Measurements from ENCODE around the gene ARSG. TPM values are rescaled to one million over a fixed set of nuclear protein-coding genes. Genes with fewer than 3 reads are reported as not detected.
"Not testable (repeated sequence)": the region's sequence is repeated elsewhere in the genome, so short reads cannot be mapped to it uniquely, and the experiment has no call there.

ARSG gene
- total RNA-seq, 2 donors from 2014 or later: 0.70 to 2.3 TPM

DNA sequence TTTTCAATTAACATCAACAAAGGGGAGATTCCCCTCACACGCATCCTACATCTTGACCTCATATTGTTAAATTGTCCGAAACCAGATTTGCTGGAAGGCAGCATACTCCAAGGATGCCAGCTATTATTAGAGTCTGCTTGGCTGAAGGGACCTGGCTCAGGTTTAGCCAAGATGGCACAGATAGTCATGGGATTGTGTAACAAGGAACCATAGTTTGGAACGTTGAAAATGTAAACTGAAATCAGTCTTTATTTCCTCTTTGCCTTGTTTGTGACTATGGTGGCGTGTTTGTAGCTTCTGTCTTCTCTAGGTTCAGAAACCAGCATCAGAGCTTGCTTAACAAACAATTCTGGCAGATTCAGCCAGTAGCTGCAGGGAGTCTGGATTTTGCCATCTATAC is 5.9 kb downstream of the ARSG start:
- ATAC-seq (no peak), DNase-seq (no peak)
- intact Hi-C loops (cut with DNase I, micrococcal nuclease): no loop called here

DNA sequence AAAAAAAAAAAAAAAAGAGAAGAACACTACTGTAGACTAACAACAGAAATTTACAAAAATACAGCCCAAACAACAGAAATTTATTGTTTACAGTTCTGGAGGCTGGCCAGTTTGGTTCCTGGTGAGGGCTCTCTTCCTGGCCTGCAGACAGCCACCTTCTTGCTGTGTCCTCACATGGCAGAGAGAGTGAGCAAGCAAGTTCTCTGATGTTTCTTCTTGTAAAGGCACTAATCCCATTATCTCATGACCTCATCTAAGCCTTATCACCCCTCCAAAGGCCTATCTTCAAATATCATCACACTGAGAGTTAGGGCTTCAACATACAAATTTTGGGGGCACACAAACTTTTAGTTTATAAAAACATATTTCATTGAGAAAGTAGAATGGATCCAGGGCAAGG is 7.3 kb downstream of the ARSG start:
- ATAC-seq: no peak
- intact Hi-C loops (cut with DNase I, micrococcal nuclease): no loop called here
- DNase-seq: no peak

DNA sequence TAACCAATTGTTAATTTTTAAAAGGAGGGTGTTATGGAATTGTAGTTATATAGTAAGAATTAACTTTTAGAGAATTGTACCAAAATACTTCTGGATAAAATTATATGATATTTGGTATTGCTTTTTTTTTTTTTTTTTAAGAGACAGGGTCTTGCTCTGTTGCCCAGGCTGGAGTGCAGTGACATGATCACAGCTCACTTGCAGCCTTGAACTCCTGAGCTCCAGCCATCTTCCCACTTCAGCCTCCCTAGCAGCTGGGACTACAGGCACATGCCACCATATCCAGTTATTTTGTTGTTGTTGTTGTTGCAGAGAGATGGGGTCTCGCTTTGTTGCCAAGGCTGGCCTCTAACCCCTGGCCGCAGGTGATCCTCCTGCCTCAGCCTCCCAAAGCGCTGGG is 8.5 kb downstream of the ARSG start:
- intact Hi-C loops (cut with DNase I, micrococcal nuclease): no loop called here
- no peak for ATAC-seq

DNA sequence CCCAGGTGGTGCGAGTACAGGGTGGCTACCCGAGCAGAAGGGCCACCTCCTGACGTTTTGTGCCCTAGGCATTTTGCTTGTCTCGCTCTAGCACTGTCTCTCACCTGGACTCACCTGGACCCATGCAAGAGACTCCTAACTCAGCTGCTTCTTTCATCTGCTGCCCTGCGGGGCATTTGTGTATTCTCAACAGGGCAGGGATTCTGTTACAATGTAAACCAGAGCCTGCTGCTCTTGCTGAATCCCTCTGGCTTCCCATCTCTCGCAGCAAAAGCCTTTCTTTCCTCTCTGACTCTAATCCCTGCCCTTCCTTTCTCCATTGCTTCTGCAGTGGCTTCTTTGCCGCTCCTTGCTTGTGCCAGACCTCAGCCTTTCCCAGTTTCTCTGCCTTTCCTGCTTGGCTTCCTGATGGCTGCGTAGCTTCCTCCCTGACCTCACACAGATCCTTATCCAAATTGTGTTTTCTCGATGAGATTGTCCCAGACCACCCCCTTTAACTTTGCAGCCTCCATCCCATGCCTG is 10.2 kb downstream of the ARSG start:
- DNase-seq (no peak), ATAC-seq (no peak)
- intact Hi-C loops (cut with DNase I, micrococcal nuclease): no loop called here

More for the DNA sequence above, 8.5 kb downstream of the ARSG start:
- no peak for DNase-seq

DNA sequence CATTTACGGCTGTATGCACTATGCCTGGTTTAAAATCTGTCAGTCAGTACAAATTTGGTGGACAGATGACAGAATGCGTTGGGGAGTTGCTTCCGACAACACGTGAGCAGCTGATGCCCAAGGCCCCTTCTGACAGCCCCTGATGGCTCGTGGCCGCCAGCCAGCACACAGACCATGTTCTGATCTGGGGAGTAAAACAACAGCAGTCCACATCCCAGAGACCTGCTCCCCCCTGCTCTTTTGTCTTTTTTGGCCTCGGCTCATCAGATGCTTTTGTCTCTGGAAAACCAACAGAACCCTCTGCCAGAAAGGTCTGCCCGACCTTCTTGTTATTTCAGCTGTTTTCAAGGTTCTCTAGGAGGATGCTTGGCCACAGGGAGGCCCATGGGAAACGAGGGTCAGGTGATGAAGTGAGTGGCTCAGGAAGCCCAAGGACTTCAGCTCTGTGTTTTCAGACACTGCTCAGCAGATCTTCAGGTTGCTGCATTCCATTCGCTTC is 10.8 kb downstream of the ARSG start:
- ATAC-seq (no peak), DNase-seq (no peak)
- intact Hi-C loops (cut with DNase I, micrococcal nuclease): no loop called here

DNA sequence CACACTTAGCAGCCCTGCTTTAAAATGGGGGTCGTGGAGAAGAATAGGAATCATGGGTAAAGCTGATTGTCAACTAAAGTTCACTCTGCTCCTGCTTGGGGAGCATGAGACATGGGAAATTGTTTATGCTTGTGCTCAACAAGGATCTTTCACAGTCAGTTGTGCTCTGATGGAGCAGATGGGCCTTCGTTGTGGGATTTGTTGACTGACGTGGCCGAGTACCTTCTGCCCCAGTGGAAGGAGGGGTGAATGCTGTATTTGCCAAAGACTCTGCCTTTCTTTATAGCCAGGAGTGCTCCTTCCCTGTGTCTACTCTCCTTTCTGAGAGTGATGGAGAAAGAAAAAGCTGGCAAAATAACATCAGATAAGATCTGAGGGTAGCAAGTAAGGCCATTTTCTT is 11.4 kb downstream of the ARSG start:
- intact Hi-C loops (cut with DNase I, micrococcal nuclease): no loop called here
- DNase-seq (no peak), ATAC-seq (no peak)

DNA sequence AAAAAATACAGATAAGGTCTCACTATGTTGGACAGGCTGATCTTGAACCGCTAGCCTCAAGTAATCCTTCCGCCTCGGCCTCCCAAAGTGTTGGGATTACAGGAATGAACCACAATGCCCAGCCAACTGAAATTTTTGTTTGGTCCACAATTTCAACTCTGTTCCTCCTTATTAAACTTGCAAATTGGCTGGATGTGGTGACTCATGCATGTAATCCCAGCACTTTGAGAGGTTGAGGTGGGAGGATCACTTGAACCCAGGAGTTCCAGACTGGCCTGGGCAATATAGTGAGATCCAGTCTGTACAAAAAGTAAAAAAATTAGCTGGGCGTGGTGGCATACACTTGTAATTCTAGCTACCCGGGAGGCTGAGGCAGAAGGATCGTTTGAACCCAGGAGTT is 13.4 kb downstream of the ARSG start:
- DNase-seq (no peak), ATAC-seq (no peak)
- intact Hi-C loops (cut with DNase I, micrococcal nuclease): no loop called here

DNA sequence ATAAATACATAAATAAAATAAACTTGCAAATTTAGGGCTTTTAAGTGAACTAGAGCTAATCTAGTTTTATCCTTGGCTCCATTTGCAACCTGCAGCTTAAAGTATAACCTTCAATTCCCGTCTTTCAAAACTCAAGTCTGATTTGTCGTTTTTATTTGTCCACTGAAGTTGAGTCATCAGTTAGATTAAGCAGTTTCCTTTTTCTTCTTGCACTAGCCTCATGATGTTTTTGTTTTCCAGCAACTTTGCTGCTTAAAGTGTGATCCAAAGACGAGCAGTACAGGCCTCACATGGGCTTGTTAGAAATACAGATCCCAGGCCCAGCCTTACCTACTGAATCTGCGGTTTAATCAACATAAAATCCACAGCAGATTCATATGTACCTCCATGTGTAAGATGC is 13.8 kb downstream of the ARSG start:
- DNase-seq: no peak
- intact Hi-C loops (cut with DNase I, micrococcal nuclease): no loop called here
- ATAC-seq: no peak

DNA sequence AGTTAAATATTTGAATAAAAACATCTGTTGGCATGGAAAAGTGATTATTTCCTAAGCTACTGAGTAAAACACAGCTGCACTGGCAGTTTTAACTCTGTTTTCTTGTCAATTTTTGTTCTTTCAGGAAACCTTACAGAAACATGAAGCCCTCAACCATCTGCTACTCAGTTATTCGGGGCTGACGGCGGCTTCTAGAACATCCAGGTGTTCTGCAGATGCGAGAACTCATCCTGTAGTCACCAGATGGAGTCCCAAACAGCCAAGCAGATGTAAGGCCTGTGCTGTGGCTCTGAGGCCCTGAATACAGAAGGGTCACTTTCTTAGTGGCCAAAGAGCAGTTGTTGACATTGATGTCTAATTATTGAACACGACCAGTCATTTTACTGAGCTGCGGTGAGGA is 15.5 kb downstream of the ARSG start:
- ATAC-seq (no peak), DNase-seq (no peak)
- intact Hi-C loops (cut with DNase I, micrococcal nuclease): no loop called here

DNA sequence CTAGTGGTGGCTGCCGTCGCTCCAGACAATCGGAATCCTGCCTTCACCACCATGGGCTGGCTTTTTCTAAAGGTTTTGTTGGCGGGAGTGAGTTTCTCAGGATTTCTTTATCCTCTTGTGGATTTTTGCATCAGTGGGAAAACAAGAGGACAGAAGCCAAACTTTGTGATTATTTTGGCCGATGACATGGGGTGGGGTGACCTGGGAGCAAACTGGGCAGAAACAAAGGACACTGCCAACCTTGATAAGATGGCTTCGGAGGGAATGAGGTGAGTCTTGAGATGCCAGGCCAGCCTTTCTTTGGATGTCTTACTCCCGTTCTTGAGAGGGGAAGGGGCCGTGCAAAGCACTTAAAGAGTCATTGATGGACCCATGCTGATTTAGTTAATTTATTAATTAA is 16.1 kb downstream of the ARSG start:
- intact Hi-C loops (cut with DNase I, micrococcal nuclease): no loop called here
- DNase-seq (no peak), ATAC-seq (no peak)

DNA sequence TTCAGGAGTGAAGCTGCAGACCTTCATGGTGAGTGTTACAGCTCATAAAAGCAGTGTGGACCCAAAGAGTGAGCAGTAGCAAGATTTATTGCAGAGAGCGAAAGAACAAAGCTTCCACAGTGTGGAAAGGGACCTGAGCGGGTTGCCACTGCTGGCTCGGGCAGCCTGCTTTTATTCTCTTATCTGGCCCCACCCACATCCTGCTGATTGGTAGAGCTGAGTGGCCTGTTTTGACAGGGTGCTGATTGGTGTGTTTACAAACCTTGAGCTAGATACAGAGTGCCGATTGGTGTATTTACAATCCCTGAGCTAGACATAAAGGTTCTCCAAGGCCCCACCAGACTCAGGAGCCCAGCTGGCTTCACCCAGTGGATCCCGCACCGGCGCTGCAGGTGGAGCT is 17.2 kb downstream of the ARSG start:
- ATAC-seq; DNase-seq; intact Hi-C loops (cut with DNase I, micrococcal nuclease): not testable (repeated sequence)

DNA sequence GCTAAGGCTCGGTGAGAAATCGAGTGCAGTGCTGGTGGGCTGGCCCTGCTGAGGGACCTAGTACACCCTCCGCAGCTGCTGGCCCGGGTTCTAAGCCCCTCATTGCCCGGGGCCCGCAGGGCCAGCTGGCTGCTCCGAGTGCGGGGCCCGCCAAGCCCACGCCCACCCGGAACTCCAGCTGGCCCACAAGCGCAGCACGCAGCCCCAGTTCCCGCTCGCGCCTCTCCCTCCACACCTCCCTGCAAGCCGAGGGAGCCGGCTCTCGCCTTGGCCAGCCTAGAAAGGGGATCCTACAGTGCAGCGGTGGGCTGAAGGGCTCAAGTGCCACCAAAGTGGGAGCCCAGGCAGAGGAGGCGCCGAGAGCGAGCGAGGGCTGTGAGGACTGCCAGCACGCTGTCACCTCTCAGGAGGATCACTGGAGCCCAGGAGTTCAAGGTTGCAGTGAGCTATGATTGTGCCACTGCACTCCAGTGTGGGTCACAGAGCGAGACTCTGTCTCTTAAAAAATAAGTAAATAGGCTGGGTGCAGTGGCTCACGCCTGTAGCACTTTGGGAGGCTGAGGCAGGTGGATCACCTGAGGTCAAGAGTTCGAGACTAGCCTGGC is 17.9 kb downstream of the ARSG start:
- intact Hi-C loops (cut with DNase I, micrococcal nuclease); DNase-seq: not testable (repeated sequence)

DNA sequence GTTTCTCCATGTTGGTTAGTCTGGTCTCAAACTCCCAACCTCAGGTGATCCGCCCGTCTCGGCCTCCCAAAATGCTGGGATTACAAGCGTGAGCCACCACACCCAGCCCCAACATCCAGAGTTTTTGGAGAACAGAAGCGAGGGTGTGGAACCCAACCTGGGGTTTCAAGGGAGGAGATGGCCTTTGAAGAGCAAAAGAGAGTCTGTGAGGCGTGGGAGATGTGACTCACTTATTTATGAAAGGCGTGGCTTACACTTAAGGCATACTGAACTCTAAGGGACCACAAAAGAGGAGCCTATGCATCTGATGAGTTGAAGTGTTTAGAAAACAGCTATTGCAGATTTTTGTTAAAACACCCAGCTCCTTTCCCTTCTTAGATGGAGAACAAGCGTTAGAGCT is 18.9 kb downstream of the ARSG start:
- ATAC-seq: no peak
- intact Hi-C loops (cut with DNase I, micrococcal nuclease): no loop called here
- no peak for DNase-seq

More for the DNA sequence above, 17.9 kb downstream of the ARSG start:
- ATAC-seq: not testable (repeated sequence)

DNA sequence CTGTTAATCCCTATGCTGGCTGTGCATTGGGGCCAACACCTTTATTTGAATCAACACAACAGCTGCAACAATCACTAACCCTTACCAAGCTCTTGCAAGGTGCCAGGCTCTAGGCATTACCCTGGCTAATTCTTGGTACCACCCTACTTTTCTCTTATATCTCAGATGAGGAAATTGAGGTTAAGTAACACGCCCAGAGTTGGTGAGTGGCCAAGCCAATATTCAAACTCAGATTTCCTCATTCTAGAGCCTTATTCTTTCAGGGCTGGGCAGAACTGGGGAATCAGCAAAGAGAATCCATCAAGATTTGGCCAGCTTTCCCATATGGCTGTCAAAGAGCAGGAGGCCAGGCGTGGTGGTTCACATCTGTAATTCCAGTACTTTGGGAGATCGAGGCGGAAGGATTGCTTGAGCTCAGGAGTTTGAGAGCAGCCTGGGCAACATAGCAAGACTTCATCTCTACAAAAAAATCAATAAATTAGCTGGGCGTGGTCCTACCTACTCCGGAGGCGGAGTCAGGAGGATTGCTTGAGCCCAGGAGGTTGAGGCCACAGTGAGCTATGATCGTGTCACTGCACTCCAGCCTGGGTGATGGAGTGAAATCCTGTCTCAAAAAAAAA is 23.7 kb downstream of the ARSG start:
- intact Hi-C loops (cut with DNase I, micrococcal nuclease): no loop called here
- DNase-seq (peak in 1 of 2 donors; percentile 34), ATAC-seq (peak; percentile 52)

DNA sequence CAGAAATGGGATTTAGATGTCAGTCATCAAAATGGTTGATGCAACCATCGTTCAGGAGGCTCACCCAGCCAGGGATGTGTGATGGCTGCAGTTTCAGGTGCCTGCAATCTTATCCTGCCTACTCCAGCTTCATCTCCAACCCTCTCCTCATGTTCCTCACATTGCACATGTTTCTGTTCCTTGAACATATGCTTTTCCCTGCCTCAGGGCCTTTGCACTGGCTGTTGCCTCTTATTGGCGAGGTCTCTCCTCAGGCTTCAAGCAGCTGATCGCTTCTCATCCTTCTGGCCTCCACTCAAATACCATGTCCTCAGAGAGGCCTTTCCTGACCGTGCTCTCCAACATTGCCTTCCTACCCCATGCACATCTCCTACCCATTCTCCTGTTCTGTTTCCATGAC is 24.6 kb downstream of the ARSG start:
- intact Hi-C loops (cut with DNase I, micrococcal nuclease): no loop called here
- ATAC-seq (no peak), DNase-seq (no peak)

DNA sequence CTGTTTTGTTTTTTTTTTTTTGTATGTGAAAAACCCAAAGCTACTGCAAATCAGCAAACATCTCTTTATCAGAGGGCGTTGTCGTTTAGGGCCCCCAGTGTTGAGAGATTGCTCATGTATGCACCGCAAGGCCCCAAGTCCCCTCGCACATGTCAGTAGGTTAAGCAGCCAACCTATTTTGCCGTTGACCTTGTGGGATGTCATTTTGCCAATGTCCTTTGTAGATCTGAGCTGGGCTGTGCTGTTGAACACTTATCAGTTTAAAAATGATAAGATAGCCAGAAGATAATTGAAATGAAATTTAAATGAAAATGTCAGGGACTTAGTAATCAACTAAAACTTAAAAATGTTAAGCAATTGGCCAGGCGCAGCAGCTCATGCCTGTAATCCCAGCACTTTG is 26.2 kb downstream of the ARSG start:
- DNase-seq (no peak), ATAC-seq (no peak)
- intact Hi-C loops (cut with DNase I, micrococcal nuclease): no loop called here

DNA sequence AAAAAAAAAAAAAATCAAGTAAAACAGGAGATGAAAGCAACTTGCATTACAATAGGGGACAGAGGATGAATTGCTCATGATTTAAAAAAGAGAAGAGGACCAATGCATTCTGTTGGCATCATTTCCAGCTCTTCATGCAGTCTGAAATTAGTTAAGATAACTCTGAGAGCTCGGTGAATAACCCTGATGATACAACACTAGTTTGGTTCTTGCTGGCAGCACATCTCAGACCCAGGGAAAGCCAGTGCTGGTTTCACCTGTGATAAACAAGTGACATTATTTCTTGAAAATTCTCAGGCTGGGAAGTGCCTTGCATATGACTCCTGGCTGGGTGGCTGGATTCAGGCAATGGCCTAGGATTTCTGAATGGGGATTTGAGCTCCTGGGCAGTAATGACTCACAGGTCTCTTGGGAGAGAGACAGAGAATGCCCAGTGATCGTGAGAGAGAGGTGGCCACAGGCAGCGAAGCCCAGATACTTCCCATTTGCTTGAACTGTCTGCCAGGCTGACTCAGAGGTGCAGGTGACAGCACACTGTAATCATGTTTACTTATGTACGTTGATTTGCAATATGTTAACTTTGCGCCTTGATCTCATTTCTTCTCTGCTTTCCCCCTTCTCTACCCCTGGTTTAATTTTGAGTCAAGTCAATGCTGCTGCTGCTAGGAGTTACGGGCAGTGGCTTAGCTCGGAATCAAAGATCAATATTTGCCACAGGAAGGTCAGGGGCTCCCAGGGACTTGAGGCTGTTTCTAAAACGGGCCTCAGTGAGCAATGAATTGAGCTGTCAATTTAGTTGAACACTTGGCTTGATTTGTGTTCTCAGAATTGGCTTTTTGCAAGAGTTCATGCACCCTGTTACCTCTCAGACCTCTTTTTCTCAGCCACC is 27.1 kb downstream of the ARSG start:
- no peak for DNase-seq
- no peak for ATAC-seq
- intact Hi-C loops (cut with DNase I, micrococcal nuclease): no loop called here

DNA sequence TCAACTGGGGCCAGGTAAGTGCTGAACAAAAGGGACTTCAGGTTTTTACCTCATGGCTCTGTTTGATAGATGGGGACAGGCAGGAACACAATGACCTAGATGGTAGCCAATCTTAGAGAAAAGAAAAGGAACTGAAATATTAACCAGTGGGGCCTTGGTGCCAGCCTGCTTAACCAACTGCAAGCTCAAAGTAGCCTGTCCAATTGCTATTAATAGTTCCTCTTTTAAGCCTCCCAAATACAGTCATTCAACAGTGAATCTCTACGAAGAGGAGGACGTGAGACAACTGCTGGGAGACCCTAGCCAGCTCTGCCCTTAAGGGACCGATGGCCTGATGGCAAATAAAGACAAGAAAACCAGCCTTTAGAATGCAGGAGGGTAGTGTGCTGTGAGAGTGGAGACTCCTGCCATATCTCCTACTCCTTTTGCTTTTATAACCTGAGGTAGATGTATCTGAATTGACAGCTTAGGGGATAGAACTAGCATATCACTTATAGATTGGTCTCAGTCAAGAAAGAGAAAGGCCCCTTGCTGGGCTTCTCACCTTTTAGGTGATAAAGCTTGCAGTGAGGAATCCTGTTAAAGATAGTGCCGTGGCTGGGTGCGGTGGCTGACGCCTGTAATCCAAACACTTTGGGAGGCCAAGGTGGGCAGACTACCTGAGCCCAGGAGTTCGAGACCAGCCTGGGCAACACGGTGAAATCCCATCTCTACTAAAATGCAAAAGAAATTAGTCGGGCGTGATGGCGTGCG is 28.3 kb downstream of the ARSG start:
- ATAC-seq: no peak

DNA sequence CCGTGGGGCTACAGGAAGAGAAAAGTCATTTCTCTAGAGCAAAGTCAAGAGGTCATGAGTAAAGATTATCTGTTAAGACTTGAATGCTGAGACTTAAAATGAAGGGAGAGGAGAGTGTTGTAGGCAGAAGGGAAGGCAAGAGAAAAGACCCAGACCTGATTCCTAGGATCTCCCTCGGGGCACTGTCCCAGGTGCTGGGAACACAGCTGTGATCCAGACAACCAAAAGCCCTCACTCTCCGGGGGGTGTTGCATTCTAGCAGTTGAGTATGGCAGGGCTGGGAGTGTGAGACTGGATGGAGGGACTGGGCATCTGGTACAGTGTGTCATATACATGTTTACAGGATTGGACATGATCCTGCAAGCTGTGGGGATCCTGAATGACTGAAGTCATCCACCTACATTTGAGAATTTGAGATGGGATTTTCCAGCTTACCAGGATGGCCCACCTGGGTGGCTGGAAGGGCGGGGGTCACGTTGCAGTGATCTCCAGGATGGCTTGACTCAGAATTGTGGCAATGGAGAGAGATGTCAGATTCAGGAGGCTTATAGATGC is 29.1 kb downstream of the ARSG start:
- DNase-seq (no peak), ATAC-seq (no peak)
- intact Hi-C loops (cut with DNase I, micrococcal nuclease): no loop called here

More for the DNA sequence above, 28.3 kb downstream of the ARSG start:
- intact Hi-C loops (cut with DNase I, micrococcal nuclease): no loop called here
- DNase-seq: no peak

All from left colon (tissue), 2 donors.